ENCODE data around the gene SFTPD. TPM values are rescaled to one million over a fixed set of nuclear protein-coding genes. Genes with fewer than 3 reads are reported as not detected.
"Not testable (repeated sequence)": the region's sequence is repeated elsewhere in the genome, so short reads cannot be mapped to it uniquely, and the experiment has no call there.

SFTPD gene
- total RNA-seq, 1 experiment from 2014 or later, result not detected

DNA sequence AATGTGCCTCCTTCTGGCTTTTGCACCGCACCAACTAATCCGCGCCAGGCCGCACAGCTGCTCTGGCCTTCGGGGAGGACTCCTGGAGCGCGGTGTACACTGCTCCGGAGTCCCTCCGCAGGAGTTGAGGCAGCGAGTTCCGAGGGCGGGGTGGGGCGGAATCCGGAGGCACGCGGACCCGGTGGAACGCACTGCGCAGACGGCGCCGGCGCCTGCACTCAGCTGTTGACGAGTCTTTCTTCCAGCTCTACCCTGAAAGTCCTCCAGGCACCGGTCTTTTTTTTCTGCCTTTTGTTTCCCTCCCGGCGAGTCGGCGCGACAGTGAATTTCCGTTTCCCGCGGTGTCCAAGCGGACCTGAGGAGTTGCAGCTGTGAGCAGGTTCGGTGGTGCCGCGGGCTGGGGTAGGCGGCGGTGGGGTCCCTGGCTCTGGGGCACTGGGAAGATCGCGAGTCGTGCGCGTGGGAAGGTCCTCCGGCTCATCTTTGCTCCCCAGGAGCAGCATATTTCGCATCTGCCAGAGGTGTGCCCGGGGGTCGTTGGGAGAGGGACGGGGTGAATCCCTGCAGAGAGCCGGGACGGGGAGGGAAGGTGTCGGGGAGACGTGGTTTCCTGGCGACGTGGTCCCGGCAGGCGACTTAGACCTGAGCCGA, 44.1 kb downstream of the SFTPD start:
- H3K27ac ChIP-seq (ENCODE audit: low read depth, low read length, poor library complexity, severe bottlenecking), result peak overlapping the region; percentile 37
- no TSS peak for BruUV-seq (replicated peaks)
- no peaks in the 10 kb centered on the region for H3K36me3 ChIP-seq (ENCODE audit: insufficient read depth, low read length, poor library complexity, severe bottlenecking)
- H3K4me1 ChIP-seq (ENCODE audit: insufficient read depth, low read length, poor library complexity, severe bottlenecking), result no peaks in the 10 kb centered on the region
- peak; percentile 75 for DNase-seq (ENCODE audit: low spot score)
- no peaks in the 10 kb centered on the region for H3K27me3 ChIP-seq (replicated peaks; ENCODE audit: insufficient read depth, low read depth, low read length, poor library complexity)
- TF ChIP-seq EZH2 (IDR thresholded peaks at IDR 0.05; ENCODE audit: borderline replicate concordance, low read depth, low read length, poor library complexity, severe bottlenecking), result no peak
- TF ChIP-seq, protein P1, sequence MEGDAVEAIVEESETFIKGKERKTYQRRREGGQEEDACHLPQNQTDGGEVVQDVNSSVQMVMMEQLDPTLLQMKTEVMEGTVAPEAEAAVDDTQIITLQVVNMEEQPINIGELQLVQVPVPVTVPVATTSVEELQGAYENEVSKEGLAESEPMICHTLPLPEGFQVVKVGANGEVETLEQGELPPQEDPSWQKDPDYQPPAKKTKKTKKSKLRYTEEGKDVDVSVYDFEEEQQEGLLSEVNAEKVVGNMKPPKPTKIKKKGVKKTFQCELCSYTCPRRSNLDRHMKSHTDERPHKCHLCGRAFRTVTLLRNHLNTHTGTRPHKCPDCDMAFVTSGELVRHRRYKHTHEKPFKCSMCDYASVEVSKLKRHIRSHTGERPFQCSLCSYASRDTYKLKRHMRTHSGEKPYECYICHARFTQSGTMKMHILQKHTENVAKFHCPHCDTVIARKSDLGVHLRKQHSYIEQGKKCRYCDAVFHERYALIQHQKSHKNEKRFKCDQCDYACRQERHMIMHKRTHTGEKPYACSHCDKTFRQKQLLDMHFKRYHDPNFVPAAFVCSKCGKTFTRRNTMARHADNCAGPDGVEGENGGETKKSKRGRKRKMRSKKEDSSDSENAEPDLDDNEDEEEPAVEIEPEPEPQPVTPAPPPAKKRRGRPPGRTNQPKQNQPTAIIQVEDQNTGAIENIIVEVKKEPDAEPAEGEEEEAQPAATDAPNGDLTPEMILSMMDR (conservative IDR thresholded peaks at IDR 0.05; ENCODE audit: low read depth, low read length), result no peak
- no peaks in the 10 kb centered on the region for H3K9me3 ChIP-seq (ENCODE audit: low read depth, low read length, poor library complexity, severe bottlenecking)
- intact Hi-C loops (cut with micrococcal nuclease; ENCODE audit: unreplicated experiment), result no loop called here
- ChIA-PET POLR2A (ENCODE audit: low non-redundant PET) (no interaction called here), CTCF (no interaction called here)
- H3K4me3 ChIP-seq (ENCODE audit: low read depth, low read length, poor library complexity, severe bottlenecking), result peak overlapping the region; percentile 58

DNA sequence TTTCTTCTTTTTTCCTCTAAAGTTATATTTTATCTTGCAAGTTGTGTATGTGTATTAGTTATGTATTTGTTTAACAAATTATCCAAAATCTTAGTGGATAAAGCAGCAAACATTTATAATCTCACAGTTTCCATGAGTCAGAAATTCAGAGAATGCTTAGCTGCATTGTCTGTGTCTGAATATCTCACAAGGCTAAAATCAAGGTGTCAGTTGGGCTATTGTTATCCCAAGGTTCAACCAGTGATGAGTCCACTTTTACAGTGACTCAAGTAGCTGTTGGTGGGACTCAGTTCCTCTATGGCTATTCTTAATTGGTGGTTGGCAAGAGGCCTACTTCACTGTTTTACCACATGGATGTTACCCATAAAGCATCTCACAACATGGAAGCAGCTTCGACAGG, 47.3 kb downstream of the SFTPD start:
- BruUV-seq (replicated peaks); H3K9me3 ChIP-seq (ENCODE audit: low read depth, low read length, poor library complexity, severe bottlenecking); H3K27me3 ChIP-seq (replicated peaks; ENCODE audit: insufficient read depth, low read depth, low read length, poor library complexity); intact Hi-C loops (cut with micrococcal nuclease; ENCODE audit: unreplicated experiment); DNase-seq (ENCODE audit: low spot score); POLR2A ChIA-PET (ENCODE audit: low non-redundant PET); CTCF ChIA-PET; H3K36me3 ChIP-seq (ENCODE audit: insufficient read depth, low read length, poor library complexity, severe bottlenecking); H3K27ac ChIP-seq (ENCODE audit: low read depth, low read length, poor library complexity, severe bottlenecking); H3K4me3 ChIP-seq (ENCODE audit: low read depth, low read length, poor library complexity, severe bottlenecking); H3K4me1 ChIP-seq (ENCODE audit: insufficient read depth, low read length, poor library complexity, severe bottlenecking): not testable (repeated sequence)

DNA sequence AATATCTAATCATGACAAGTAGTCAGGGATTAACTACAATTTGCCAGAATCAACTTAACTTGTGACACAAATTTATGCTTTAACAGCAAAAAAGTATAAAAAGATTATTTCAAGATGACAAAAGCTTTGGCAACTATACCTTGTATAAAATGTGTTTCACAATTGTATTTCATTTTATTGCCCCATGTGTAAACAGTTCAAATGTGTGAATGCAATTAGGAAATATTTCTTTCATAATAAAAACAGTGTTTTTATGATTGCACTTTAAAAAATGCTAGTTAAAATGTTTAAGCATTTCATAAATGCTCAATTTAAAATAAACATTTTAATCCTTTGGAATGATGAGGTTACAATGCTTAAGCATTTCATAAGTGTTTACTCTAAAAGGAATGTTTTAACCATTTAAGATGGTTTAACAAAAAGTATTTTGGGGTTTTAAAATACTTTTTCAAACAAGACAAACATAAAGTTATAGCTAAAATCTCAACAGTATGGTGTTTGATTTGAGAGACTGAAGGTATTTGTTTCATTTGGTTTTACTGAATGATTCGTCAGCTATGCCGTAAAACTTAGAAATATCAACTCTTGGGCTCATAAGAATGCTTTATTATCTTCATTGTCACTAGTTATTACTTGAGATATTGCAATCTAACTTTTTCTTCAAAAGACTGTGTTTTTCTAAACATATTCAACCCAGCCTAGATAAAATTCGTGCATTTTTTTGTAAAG, 50.1 kb downstream of the SFTPD start:
- CTCF ChIA-PET, result no interaction called here
- no peak for DNase-seq (ENCODE audit: low spot score)
- intact Hi-C loops (cut with micrococcal nuclease; ENCODE audit: unreplicated experiment), result no loop called here
- TF ChIP-seq EZH2 (IDR thresholded peaks at IDR 0.05; ENCODE audit: borderline replicate concordance, low read depth, low read length, poor library complexity, severe bottlenecking), result no peak
- TF ChIP-seq, protein P1 (conservative IDR thresholded peaks at IDR 0.05; ENCODE audit: low read depth, low read length), result no peak
- Histone ChIP-seq H3K36me3 (ENCODE audit: insufficient read depth, low read length, poor library complexity, severe bottlenecking) (no peaks in the 10 kb centered on the region), H3K4me3 (ENCODE audit: low read depth, low read length, poor library complexity, severe bottlenecking) (no peak overlapping the region), H3K27ac (ENCODE audit: low read depth, low read length, poor library complexity, severe bottlenecking) (no peak overlapping the region), H3K9me3 (ENCODE audit: low read depth, low read length, poor library complexity, severe bottlenecking) (no peaks in the 10 kb centered on the region), H3K27me3 (replicated peaks; ENCODE audit: insufficient read depth, low read depth, low read length, poor library complexity) (peaks cover 14% of the 10 kb centered on the region), H3K4me1 (ENCODE audit: insufficient read depth, low read length, poor library complexity, severe bottlenecking) (no peaks in the 10 kb centered on the region)
- POLR2A ChIA-PET (ENCODE audit: low non-redundant PET), result no interaction called here
- no TSS peak for BruUV-seq (replicated peaks)

DNA sequence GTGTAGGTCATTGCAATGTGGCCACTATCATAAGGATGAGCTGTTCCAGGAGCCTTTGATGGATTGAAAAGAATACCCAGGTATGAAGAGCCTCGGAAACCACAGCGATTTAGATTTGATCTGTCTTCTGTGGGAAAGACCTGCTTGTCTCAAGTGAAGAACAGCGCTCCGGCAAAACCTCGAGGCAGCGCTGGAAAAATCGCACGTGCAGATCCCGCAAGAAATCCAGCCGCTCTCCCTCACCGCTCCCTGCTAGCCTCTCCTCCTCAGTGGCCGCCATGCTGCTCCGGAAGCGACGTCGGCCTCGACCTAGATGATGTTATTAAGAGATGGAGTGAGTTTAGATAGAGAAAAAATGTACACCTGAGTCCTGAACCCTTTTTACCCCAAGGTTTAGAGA, 56.0 kb downstream of the SFTPD start:
- H3K27ac ChIP-seq (ENCODE audit: low read depth, low read length, poor library complexity, severe bottlenecking); H3K36me3 ChIP-seq (ENCODE audit: insufficient read depth, low read length, poor library complexity, severe bottlenecking); H3K4me1 ChIP-seq (ENCODE audit: insufficient read depth, low read length, poor library complexity, severe bottlenecking); BruUV-seq (replicated peaks); POLR2A ChIA-PET (ENCODE audit: low non-redundant PET); CTCF ChIA-PET; DNase-seq (ENCODE audit: low spot score); H3K9me3 ChIP-seq (ENCODE audit: low read depth, low read length, poor library complexity, severe bottlenecking); H3K4me3 ChIP-seq (ENCODE audit: low read depth, low read length, poor library complexity, severe bottlenecking); intact Hi-C loops (cut with micrococcal nuclease; ENCODE audit: unreplicated experiment); H3K27me3 ChIP-seq (replicated peaks; ENCODE audit: insufficient read depth, low read depth, low read length, poor library complexity): not testable (repeated sequence)

All from A673 (cell line).